ENCODE data around the gene CHSY3.

The CHSY3 gene

DNA sequence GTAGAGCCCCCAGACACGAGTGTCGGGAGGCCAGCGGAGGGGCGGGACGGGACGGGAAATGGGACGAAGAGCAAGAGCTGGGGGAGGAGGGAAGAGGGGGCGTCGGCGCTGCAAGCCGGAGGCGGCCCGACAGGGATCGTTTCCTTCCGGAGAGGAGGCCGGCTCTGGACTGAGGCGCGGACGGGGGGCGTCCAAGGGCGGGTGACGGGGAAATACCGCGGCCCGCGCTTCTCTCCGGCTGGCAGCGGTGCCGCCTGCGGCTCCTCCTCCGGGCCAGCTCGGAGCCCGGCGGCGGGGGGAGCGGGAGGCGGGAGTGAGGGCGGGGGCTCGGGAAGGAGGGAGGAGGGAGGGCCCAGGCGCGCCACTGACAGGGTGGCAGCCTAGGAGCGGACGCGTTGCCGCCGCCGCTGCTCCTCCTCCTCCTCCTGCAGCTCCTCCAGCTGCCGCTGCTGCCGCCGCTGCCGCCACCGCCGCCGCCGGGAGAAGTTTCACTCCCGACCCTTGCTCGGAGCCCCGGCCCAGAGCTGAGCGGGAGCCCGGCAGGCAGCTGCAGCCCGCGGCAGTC is at the start of gene CHSY3:
CHSY3 (plus strand) TSS at position 364 of the 565 bp plus-strand sequence.
- peak; percentile 72 for DNase-seq (ENCODE audit: low read depth)

GRCh38 chr5:129856325-129856724 is 47.9 kb upstream of the CHSY3 start:
- no peak for DNase-seq (ENCODE audit: low read depth)

DNA sequence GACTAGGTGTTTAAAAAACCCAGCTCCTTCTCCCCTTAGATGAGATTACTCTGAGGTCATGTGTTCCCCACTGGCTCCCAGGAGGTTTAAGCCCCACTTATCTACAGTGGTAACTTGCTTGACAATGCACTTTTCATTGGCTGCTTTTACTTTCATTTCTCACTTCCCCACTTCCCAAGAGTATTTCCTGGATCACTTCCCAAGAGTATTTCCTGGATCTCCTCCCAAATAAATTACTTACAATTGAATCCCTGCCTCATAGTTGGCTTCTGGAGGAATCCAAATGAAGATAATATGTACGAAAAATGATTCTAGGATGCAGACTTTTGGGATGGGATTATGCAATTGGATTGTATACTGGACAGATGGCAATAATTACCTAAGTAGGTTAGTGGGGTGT is 47.1 kb upstream of the CHSY3 start:
- DNase-seq (ENCODE audit: low read depth): peak; percentile 49

- no peak for DNase-seq (ENCODE audit: low read depth)
These were observed 46.1 kb upstream of the CHSY3 start for GRCh38 chr5:129858131-129858675.

DNA sequence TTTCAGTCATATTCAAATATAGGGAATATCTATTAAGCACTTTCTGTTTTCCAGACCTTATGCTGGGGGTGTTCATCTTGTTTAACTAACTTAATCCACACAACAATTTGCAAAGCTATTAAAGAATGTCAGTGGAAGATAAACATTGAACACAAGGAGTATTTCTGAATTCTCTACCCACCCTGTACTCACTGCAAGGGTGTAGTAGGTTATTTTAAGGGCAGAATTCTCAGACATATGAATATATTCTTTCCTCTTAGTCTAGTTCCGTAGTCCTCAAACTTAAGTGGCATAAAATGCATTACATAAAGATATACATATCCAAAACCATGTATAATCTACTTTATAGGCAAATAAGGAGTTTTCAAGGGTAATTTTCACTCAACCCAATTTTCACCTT is 19.9 kb upstream of the CHSY3 start:
- DNase-seq (ENCODE audit: low read depth): no peak

GRCh38 chr5:129899454-129899853 is 4.8 kb upstream of the CHSY3 start:
- DNase-seq (ENCODE audit: low read depth): no peak

DNA sequence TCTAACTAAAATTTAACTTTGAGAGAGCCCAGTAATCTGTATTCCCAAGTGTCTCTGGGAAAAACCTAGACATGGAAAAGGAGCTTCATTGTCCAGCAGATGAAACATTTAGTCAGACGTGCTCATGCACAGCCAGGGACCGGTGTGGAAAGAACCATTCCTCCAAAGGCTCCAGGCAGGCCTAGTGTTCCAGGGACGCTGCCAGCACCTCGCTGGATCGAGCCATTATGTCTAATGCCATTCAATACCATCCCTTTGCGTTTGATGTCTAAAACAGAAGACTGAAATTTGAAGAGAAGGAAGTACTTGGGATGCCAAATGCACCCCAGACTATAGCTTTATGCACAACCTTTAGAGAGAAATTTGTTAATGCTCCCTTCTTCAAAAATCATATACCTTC is 1.4 kb upstream of the CHSY3 start:
- no peak for DNase-seq (ENCODE audit: low read depth)

DNA sequence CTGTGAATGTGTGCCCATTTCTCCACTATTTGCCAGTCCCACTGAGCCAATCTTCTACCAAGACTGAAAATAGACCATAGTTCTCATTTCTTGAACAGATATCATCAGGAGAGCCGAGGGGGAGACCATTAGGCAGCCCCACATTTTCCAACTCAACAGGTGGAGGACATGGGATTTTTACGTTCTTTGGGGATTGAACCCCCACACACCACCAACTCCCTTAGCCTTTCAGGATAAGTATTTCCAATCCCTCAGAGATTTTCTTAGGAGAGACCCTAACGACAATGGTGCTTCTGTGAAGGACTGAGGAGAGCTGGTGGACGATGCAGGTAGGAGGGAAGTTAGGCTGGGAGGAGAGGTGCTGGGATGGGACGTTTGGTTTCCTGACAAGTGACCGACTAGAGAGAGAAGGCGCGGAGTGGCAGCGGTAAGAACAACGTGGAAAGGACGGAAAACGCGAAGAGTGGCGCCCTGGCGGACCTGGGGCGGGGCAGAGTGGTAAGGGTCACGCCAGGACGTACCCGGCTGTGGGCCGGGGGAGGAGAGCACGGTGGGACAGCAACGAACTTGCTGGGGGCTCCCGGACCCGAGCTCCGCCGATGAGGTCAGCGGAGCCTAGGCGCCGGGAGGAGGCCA is 681 bp upstream of the CHSY3 start:
- no peak for DNase-seq (ENCODE audit: low read depth)

DNA sequence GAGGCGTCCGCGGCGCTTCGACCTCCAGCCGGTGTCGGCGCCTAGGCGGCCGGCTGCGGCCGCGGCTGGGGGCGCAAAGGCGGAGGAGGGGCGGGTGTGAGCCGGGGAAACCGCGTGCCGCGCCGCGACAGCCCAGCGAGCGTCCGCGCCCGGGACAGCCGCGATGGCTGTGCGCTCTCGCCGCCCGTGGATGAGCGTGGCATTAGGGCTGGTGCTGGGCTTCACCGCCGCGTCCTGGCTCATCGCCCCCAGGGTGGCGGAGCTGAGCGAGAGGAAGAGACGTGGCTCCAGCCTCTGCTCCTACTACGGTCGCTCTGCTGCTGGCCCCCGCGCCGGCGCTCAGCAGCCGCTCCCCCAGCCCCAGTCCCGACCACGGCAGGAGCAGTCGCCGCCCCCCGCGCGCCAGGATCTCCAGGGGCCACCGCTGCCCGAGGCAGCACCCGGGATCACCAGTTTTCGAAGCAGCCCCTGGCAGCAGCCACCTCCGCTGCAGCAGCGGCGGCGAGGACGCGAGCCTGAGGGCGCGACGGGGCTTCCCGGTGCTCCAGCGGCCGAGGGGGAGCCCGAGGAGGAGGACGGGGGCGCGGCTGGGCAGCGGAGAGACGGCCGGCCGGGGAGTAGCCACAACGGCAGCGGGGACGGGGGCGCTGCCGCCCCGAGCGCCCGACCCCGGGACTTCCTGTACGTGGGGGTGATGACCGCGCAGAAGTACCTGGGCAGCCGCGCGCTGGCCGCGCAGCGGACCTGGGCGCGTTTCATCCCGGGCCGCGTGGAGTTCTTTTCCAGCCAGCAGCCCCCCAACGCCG is 605 bp downstream of the CHSY3 start:
- no peak for DNase-seq (ENCODE audit: low read depth)

GRCh38 chr5:129905473-129906176 is 1.4 kb downstream of the CHSY3 start:
- DNase-seq (ENCODE audit: low read depth): no peak

DNA sequence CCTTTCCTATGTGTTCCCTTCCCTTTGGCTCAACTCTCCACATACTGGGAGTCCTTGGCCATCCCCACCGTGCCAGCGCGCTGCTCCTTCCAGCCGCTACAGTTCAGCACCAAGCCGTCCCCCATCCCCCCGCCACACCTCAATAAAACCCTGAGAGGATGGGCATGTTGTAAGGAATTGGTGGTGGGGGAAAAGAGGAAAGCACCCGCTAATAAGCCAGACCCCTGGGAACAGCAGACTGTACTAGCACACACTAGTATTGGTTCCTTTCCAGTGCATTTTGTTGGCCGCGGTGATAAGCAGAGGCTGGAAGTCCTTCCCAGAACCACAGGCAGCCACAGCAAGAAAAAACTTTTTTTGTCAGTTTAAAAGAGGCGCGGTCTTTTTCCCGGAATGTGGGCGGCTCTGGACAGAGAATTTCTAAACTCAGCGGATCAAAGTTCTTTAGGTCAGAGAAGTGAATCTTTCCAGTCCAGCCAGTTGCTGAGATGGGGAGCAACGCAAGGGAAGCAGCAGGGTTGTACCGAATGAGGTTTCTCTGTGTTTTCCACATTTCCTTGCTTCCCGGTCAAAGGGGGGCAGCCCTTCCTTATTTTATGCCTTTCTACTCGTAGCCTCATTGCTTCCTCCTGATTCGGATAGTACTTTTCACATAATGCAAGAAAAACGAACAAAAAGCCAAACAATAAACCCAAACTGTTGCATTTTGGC is 2.1 kb downstream of the CHSY3 start:
- peak; percentile 21 for DNase-seq (ENCODE audit: low read depth)

DNA sequence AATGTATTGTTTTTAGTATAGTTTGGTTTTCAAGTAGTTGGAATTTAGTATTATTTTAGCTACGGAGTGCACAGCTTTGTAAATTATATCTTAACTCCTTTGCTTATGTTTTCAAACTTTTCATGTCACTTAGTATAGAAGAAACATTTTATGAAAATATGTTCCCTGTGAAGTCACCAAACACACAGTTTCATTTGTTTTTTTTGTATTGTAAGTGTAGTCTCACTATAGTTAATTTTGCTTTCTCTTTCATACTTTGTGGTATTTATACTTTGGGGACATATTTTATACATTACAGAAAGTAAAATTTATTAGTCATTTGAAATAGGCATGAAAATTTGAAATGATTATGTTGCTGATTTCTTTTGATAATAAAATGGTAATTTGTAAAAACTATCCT is 5.0 kb downstream of the CHSY3 start:
- no peak for DNase-seq (ENCODE audit: low read depth)

GRCh38 chr5:129912601-129913255 is 8.5 kb downstream of the CHSY3 start:
- DNase-seq (ENCODE audit: low read depth): no peak

DNA sequence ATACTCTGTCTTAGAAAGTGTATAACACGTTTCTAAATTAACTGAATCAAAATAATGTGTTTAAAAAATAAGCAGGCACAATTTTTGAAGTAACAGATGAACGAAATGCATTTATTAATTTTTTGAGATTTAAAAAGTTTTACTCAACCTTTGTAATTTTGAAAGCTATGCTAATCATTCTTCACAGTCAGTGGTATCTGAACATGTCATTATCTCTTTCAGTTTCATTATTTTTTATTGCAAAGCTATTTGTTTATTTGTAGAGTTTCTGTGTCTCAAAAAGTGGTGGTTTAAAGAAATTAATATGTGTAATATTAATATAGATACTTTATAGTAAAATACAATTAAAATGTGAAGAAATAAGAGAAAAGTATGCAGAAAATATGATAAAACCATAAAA is 11.2 kb downstream of the CHSY3 start:
- no peak for DNase-seq (ENCODE audit: low read depth)

DNA sequence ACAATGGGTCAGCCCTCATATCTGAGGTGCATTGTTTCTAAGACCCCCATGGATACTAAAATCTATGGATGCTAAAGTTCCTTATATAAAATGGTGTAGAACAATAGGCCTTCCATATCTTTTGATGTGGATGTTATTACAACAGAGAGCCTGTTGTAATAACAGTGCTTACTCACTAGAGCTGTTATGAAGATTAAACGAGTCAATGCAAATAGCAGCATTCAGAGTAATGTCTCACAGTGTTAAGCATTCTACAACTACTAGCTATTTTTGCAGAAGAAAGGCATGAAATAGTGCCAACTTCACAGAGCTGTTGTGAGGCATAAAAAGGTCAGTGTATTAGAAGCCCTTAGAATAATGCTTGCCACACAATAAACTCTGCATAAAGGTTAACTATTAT is 13.0 kb downstream of the CHSY3 start:
- no peak for DNase-seq (ENCODE audit: low read depth)

DNA sequence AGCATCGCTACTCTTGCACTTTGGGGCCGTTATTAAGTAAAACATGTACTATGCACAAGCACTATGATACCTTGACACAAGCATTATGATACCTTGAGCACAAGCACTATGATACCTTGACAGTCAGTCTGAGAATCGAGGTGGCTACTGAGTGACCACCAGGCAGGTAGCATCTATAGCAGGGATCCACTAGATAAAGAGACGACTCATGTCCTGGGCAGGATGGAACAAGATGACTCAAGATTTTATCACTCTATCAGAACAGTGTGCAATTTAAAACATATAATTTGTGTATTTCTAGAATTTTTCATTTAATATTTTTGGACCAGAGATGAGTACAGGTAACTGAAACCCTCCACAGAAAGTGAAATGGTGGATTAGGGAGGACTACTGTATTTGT is 16.9 kb downstream of the CHSY3 start:
- no peak for DNase-seq (ENCODE audit: low read depth)

DNA sequence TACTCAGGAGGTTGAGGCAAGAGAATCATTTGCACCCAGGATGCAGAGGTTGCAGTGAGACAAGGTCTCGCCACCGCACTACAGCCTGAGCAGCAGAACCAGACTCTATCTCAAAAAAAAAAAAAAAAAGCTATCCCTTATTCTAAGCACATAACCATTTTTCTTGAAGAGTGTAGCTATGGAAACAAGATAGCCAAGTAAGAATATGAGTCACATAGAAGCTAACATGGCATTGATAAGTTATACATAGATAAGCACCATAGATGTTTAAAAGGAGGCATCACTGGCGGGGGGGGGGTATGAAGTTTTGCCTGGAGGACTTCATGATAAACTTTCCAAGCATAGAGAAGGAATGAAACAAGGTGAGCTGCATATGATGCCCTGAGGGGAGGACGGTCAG is 26.0 kb downstream of the CHSY3 start:
- no peak for DNase-seq (ENCODE audit: low read depth)

DNA sequence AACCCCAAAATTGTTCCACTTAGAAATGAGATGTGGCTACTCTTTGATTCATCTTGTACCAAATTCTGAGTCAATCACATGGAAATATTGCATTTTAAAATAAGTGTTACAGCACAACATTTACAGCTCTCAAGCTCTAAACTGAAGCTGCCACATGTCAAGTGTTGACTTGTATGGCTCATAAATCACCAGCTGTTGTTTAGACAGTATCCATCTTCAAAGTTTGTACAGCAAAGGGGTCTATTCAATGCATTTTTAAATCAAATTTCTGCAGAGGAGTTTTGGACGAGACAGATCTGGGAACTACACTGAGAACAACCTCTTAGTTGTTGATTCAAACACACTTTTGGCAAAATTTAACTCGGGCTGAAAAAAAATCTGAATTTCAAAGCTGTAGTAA is 31.4 kb downstream of the CHSY3 start:
- DNase-seq (ENCODE audit: low read depth): no peak

- DNase-seq (ENCODE audit: low read depth): no peak
These were observed 33.8 kb downstream of the CHSY3 start for GRCh38 chr5:129938077-129938476.

DNA sequence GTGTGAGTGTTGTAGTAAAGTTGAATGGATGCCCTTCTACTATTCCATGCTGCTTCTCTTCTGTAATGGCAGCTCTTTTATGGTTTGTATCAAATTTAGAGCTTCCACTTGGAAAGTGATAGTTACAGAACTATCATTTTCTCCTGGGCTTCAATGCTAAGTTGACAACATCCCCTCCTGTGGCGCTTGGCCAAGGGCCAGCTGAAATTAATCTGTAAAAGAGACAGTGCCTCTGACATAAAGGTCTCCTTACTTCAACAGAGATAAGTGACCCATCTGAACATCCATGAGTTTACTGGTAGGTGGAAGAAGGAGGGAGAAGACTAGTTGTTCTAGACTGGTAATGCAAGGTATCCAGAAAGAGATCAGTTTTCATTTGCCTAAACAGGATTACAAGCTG is 39.7 kb downstream of the CHSY3 start:
- DNase-seq (ENCODE audit: low read depth): no peak

DNA sequence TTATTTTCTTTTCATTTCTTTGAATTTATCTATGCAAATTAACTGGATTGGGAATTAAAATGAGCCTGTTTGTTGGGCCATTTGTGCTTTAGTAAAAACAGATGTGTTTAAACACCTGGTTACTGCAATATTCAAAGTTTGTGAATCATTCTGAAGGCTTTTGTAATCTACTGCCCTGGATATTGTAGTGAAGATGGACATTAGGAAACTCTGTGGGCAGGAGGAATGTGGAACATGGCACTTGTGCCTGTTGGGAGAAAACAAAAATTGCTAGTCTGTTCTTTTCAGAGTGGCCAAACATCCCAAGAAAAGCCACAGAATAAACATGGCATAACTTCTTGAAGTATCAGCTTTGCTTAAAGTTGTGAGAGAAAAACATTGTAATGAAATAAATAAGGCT is 40.8 kb downstream of the CHSY3 start:
- DNase-seq (ENCODE audit: low read depth): peak; percentile 26
